B cell (primary cell): ENCODE measurements around the gene BRI3. TPM values are rescaled to one million over a fixed set of nuclear protein-coding genes. Genes with fewer than 3 reads are reported as not detected.
A peak's percentile ranks its signal among the peaks of the same experiment; 100 is the strongest.

Experiments
- ATAC-seq: fragments of 200-7000 bp; cut with Tn5 transposase; one replicate; pipeline ENCODE4 v1.10.0; 2021; ENCODE audit warnings: low read depth, mild to moderate bottlenecking, moderate number of reproducible peaks, moderate library complexity
- CTCF ChIA-PET: fragments of 350-600 bp; sonication (Branson Sonifier 250); formaldehyde crosslinking; loops from one replicate; lab custom pipeline; 2021; ENCODE audit warnings: antibody characterized with exemption, inconsistent platforms; lab: Charles Lee
- POLR2A ChIA-PET: fragments of 350-600 bp; sonication (Branson Sonifier 250); formaldehyde crosslinking; loops from one replicate; lab custom pipeline; 2021; ENCODE audit warnings: antibody characterized with exemption; lab: Charles Lee
- DNase-seq: peaks from one replicate; pipeline ENCODE4 v3.0.0; 2013
- H2AFZ ChIP-seq: 2 replicates; pipeline ENCODE4 v1.6.1; 2012; ENCODE audit warnings: mild to moderate bottlenecking, low read depth, low read length; ENCODE audit not compliant: insufficient read depth, poor library complexity, severe bottlenecking
- H3K27ac ChIP-seq, 2 donors: 1 replicate in 1 of 2; 2 replicates in 1 of 2; pipeline ENCODE4 v1.5.1; 2012 to 2013; ENCODE audit warnings: low read length in 2 of 2, mild to moderate bottlenecking in 2 of 2, moderate library complexity in 1 of 2
- H3K27me3 ChIP-seq, 4 experiments: fragments of 200-600 bp in 1 of 4; sonication (generic) in 1 of 4; replicated peaks in 1 of 4; 1 replicate in 2 of 4; 2 replicates in 2 of 4; pipeline versions ENCODE4 v1.6.1 to v1.7.0; 2013 to 2016; ENCODE audit warnings: low read length in 3 of 4, mild to moderate bottlenecking in 2 of 4, mixed read lengths in 1 of 4, moderate library complexity in 1 of 4; ENCODE audit not compliant: insufficient read depth in 4 of 4, control insufficient read depth in 3 of 4; ENCODE audit errors: control extremely low read depth in 1 of 4
- H3K36me3 ChIP-seq, 2 experiments: replicated peaks in 1 of 2; 1 replicate in 1 of 2; 2 replicates in 1 of 2; pipeline versions ENCODE4 v1.6.1 to v1.7.1; 2013; ENCODE audit warnings: low read length in 1 of 2; ENCODE audit not compliant: insufficient read depth in 2 of 2, control insufficient read depth in 1 of 2; ENCODE audit errors: control extremely low read depth in 1 of 2, extremely low read depth in 1 of 2
- H3K4me1 ChIP-seq, 2 donors: fragments of 200-600 bp in 1 of 2; sonication (generic) in 1 of 2; 1 replicate in 1 of 2; 2 replicates in 1 of 2; pipeline versions ENCODE4 v1.5.1 to v1.6.1; 2013 to 2017; ENCODE audit warnings: low read length in 2 of 2; ENCODE audit not compliant: control insufficient read depth in 2 of 2, insufficient read depth in 2 of 2
- H3K4me2 ChIP-seq: replicated peaks from 2 replicates; pipeline ENCODE3; 2012; ENCODE audit warnings: mild to moderate bottlenecking, low read depth, low read length; ENCODE audit not compliant: poor library complexity, severe bottlenecking
- H3K4me3 ChIP-seq, 5 experiments: fragments of 200-600 bp in 1 of 5; sonication (generic) in 1 of 5; 1 replicate in 3 of 5; 2 replicates in 2 of 5; pipeline versions ENCODE4 v1.5.1 to v1.7.0; 2011 to 2016; ENCODE audit warnings: low read length in 4 of 5, mild to moderate bottlenecking in 4 of 5, low read depth in 2 of 5, control low read depth in 1 of 5, moderate library complexity in 1 of 5; ENCODE audit not compliant: insufficient read depth in 1 of 5; ENCODE audit errors: control extremely low read depth in 1 of 5, extremely low read depth in 1 of 5
- H3K79me2 ChIP-seq: fragments of 200-600 bp; sonication (generic); one replicate; pipeline ENCODE4 v1.6.0; 2016; ENCODE audit warnings: low read length; ENCODE audit not compliant: control insufficient read depth, insufficient read depth
- H3K9ac ChIP-seq: fragments of 200-600 bp; sonication (generic); 2 replicates; pipeline ENCODE4 v1.6.1; 2017; ENCODE audit warnings: mild to moderate bottlenecking, low read length, moderate library complexity
- H3K9me3 ChIP-seq, 3 donors: one replicate each; pipeline versions ENCODE4 v1.6.1 to v1.7.1; 2013; ENCODE audit warnings: low read length in 2 of 3; ENCODE audit not compliant: control insufficient read depth in 2 of 3, insufficient read depth in 1 of 3; ENCODE audit errors: control extremely low read depth in 1 of 3
- H4K20me1 ChIP-seq: 2 replicates; pipeline ENCODE4 v1.6.0; 2012; ENCODE audit warnings: mild to moderate bottlenecking, low read length; ENCODE audit not compliant: insufficient read depth, control insufficient read depth, poor library complexity, severe bottlenecking
- H3K27ac Mint-ChIP-seq: one replicate; pipeline ENCODE4 v1.8.0; 2021; ENCODE audit warnings: mixed read lengths
- H3K27me3 Mint-ChIP-seq: one replicate; pipeline ENCODE4 v1.8.0; 2021; ENCODE audit warnings: mixed read lengths
- H3K4me1 Mint-ChIP-seq: one replicate; pipeline ENCODE4 v1.8.0; 2021; ENCODE audit warnings: mixed read lengths
- H3K4me3 Mint-ChIP-seq: one replicate; pipeline ENCODE4 v1.8.0; 2021; ENCODE audit warnings: mixed read lengths
- H3K9me3 Mint-ChIP-seq: one replicate; pipeline ENCODE4 v1.8.0; 2022; ENCODE audit warnings: mixed read lengths; ENCODE audit not compliant: insufficient read depth
- CTCF ChIP-seq: fragments of 200-600 bp; IDR thresholded peaks from one replicate; pipeline ENCODE4 v1.8.0; 2022; ENCODE audit warnings: antibody characterized with exemption, mild to moderate bottlenecking
- EZH2 ChIP-seq: IDR thresholded peaks from 2 replicates; pipeline ENCODE4 v1.6.1; 2012; ENCODE audit warnings: borderline replicate concordance, low read depth, mild to moderate bottlenecking, moderate library complexity, low read length; ENCODE audit not compliant: insufficient read depth, poor library complexity, severe bottlenecking
- WGBS: methylation state at CpG from one replicate; pipeline ENCODE4 v1.1.5; 2013; ENCODE audit warnings: missing lambda C conversion rate; ENCODE audit not compliant: insufficient coverage; 5-methylcytosine and 5-hydroxymethylcytosine counted together
- intact Hi-C: fragments of 100-400 bp; cut with micrococcal nuclease; formaldehyde crosslinking; loops from one replicate; pipeline ENCODE4 v1.10.0; 2022
- polyA plus RNA-seq: library from polyadenylated mRNA; depleted of rRNA; stranded (reverse); fragments of >200 nt; gene quantifications from 2 replicates; pipeline ENCODE4 v1.2.3, GENCODE V29; 2012
- total RNA-seq, 2 donors: library from RNA; stranded (reverse); fragments of 120-200 nt in 1 of 2; gene quantifications; 1 replicate in 1 of 2; 2 replicates in 1 of 2; pipeline versions ENCODE4 v1.2.3 to v1.2.4, GENCODE V29; 2013 to 2022

The BRI3 gene
- total and polyA plus RNA-seq, 2 donors (not counting 1 experiment from before 2014, with no cell fraction given), result 21.6 to 86.7 TPM

GRCh38 chr7:98312201-98312600 is 30.7 kb downstream of the BRI3 start:
- H3K9ac ChIP-seq, result no peak overlapping the region
- H2AFZ ChIP-seq, result no peak overlapping the region
- intact Hi-C loops, result loop anchor here (10.0 kb wide), 1 partner anchor 563 kb away; the partner anchor contains the start of genes TMEM130 and TRRAP
- Mint-ChIP-seq H3K27me3 (peaks cover 12% of the 10 kb centered on the region), H3K4me3 (no peak overlapping the region), H3K9me3 (no peaks in the 10 kb centered on the region), H3K27ac (no peak overlapping the region), H3K4me1 (peaks cover 35% of the 10 kb centered on the region)
- no peak overlapping the region for H3K4me2 ChIP-seq
- no peaks in the 10 kb centered on the region for H3K79me2 ChIP-seq
- no peaks in the 10 kb centered on the region for H3K36me3 ChIP-seq
- DNase-seq (no peak), ATAC-seq (no peak)
- no peak overlapping the region for H3K4me3 ChIP-seq
- 94% methylated on average over 5 of the region's 7 CpGs for WGBS
- H4K20me1 ChIP-seq, result no peaks in the 10 kb centered on the region
- H3K9me3 ChIP-seq, result peaks cover 0 to 5% (median 0%) of the 10 kb centered on the region in 3 donors
- peaks cover 0 to 22% (median 10%) of the 10 kb centered on the region in 4 experiments for H3K27me3 ChIP-seq
- H3K27ac ChIP-seq, result no peak overlapping the region
- no peak for TF ChIP-seq CTCF
- no peak for TF ChIP-seq EZH2
- CTCF ChIA-PET, result no interaction called here
- peaks cover 26 to 41% of the 10 kb centered on the region in 2 donors for H3K4me1 ChIP-seq
- POLR2A ChIA-PET, result no interaction called here

GRCh38 chr7:98314469-98314868 is 33.0 kb downstream of the BRI3 start:
- ATAC-seq, result peak; percentile 84
- POLR2A ChIA-PET, result interaction anchor here (0.5 to 1.2 kb wide), 3 partner anchors 34 to 87 kb away, joined by 4 to 9 read pairs (median 9); partner anchors contain the start of gene BAIAP2L1
- Histone ChIP-seq H3K4me2 (peak overlapping the region; percentile 66), H3K9me3 (peaks cover 0 to 5% (median 0%) of the 10 kb centered on the region in 3 donors), H3K9ac (no peak overlapping the region), H2AFZ (no peak overlapping the region), H3K4me3 (peak overlapping the region in 1 of 5 experiments; percentile 23), H4K20me1 (no peaks in the 10 kb centered on the region), H3K36me3 (no peaks in the 10 kb centered on the region), H3K4me1 (peaks cover 26 to 41% of the 10 kb centered on the region in 2 donors), H3K27ac (peak overlapping the region; percentile 72 to 87), H3K79me2 (no peaks in the 10 kb centered on the region), H3K27me3 (peaks cover 0 to 28% (median 16%) of the 10 kb centered on the region in 4 experiments)
- 6% methylated on average over 9 of the region's 11 CpGs for WGBS
- intact Hi-C loops, result loop anchor here (1.0 to 10.0 kb wide), 3 partner anchors 33 to 560 kb away; partner anchors contain the start of genes BRI3, TMEM130 and TRRAP
- peak overlapping the region; percentile 66 for H3K4me3 Mint-ChIP-seq
- H3K9me3 Mint-ChIP-seq, result no peaks in the 10 kb centered on the region
- H3K27ac Mint-ChIP-seq, result peak overlapping the region; percentile 95
- CTCF ChIA-PET, result interaction anchor here (0.8 to 1.9 kb wide), 4 partner anchors 13 to 146 kb away, joined by 3 to 7 read pairs (median 3); partner anchors contain the start of gene BAIAP2L1
- DNase-seq, result peak; percentile 90
- H3K4me1 Mint-ChIP-seq, result peaks cover 41% of the 10 kb centered on the region
- TF ChIP-seq CTCF (no peak), EZH2 (no peak)
- H3K27me3 Mint-ChIP-seq, result peaks cover 27% of the 10 kb centered on the region
